ENCODE results near the gene KCNG3. TPM values are rescaled to one million over a fixed set of nuclear protein-coding genes. Genes with fewer than 3 reads are reported as not detected.

The KCNG3 gene
- total RNA-seq, 1 donor from 2014 or later: 0.18 TPM

GRCh38 chr2:42425697-42426096 is 68.1 kb downstream of the KCNG3 start:
- TF ChIP-seq CTCF (IDR thresholded peaks at IDR 0.05; ENCODE audit: unreplicated experiment): no peak
- DNase-seq (ENCODE audit: low spot score in 2 of 2, unreplicated experiment in 2 of 2): no peak
- Mint-ChIP-seq H3K9me3 (no peaks in the 10 kb centered on the region), H3K27me3 (ENCODE audit: low read depth) (peaks cover 16% of the 10 kb centered on the region), H3K4me3 (no peak overlapping the region), H3K4me1 (peaks cover 4% of the 10 kb centered on the region), H3K27ac (no peak overlapping the region), H3K36me3 (no peaks in the 10 kb centered on the region)

- TF ChIP-seq CTCF (IDR thresholded peaks at IDR 0.05; ENCODE audit: unreplicated experiment): no peak
- Mint-ChIP-seq H3K4me3 (no peak overlapping the region), H3K36me3 (no peaks in the 10 kb centered on the region), H3K27ac (no peak overlapping the region), H3K9me3 (no peaks in the 10 kb centered on the region), H3K4me1 (peaks cover 4% of the 10 kb centered on the region), H3K27me3 (ENCODE audit: low read depth) (peaks cover 16% of the 10 kb centered on the region)
- no peak for DNase-seq (ENCODE audit: low spot score in 2 of 2, unreplicated experiment in 2 of 2)
Observed at GRCh38 chr2:42424033-42424432, 69.7 kb downstream of the KCNG3 start.

DNA sequence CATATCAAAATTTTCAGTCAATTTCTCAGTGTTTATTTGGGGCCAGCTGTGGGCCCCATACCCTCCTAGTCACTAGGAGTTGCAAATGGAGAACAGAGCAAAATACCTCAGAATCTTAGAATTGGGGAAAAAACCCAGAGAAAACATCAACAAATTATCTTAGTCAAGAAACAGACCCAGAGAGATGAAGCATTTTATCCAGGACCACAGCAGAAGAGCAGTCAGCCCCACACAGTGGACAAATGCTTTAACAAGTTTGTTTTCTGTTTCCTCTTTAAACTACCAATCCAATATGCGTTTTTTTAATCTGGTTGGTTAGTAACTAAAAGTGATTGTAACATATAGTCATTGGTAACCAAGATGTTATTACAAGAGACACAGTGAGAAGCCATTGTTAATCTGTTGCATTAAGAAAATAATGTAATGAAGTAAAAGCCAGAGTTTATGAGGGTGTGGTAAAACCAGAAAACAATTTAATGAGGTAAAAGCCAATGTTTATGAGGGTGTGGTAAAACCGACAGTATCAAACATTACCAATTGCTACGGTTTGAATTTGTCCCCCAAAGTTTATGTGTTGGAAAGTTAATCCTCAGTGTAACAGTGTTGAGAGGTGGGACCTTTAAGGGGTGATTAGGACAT is 72.1 kb downstream of the KCNG3 start:
- H3K4me3 Mint-ChIP-seq: no peak overlapping the region
- TF ChIP-seq CTCF (IDR thresholded peaks at IDR 0.05; ENCODE audit: unreplicated experiment): no peak
- no peaks in the 10 kb centered on the region for H3K36me3 Mint-ChIP-seq
- H3K4me1 Mint-ChIP-seq: peaks cover 4% of the 10 kb centered on the region
- DNase-seq (ENCODE audit: low spot score in 2 of 2, unreplicated experiment in 2 of 2): no peak
- peaks cover 16% of the 10 kb centered on the region for H3K27me3 Mint-ChIP-seq (ENCODE audit: low read depth)
- H3K9me3 Mint-ChIP-seq: no peaks in the 10 kb centered on the region
- no peak overlapping the region for H3K27ac Mint-ChIP-seq

DNA sequence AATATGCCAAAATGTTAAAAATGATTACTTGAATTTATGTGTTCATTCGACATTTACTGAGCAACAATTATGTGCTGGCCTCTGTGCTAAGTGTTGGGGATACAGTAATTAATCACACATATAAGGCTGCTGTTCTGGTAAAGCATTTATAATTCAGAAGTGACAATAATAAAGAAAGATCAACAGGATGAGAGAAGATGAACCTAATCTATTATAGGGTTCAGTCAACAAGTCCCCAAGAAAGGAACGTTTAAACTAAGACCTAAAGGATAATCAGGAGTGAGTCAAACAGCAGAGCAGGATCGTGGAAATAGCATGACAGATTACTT is 72.7 kb downstream of the KCNG3 start:
- Mint-ChIP-seq H3K4me3 (no peak overlapping the region), H3K4me1 (peaks cover 4% of the 10 kb centered on the region), H3K27ac (no peak overlapping the region), H3K36me3 (no peaks in the 10 kb centered on the region), H3K27me3 (ENCODE audit: low read depth) (peaks cover 15% of the 10 kb centered on the region), H3K9me3 (no peaks in the 10 kb centered on the region)
- no peak for TF ChIP-seq CTCF (IDR thresholded peaks at IDR 0.05; ENCODE audit: unreplicated experiment)
- no peak for DNase-seq (ENCODE audit: low spot score in 2 of 2, unreplicated experiment in 2 of 2)

- no peak for TF ChIP-seq CTCF (IDR thresholded peaks at IDR 0.05; ENCODE audit: unreplicated experiment)
Observed at GRCh38 chr2:42414648-42415047, 79.1 kb downstream of the KCNG3 start.

GRCh38 chr2:42414158-42414557 is 79.6 kb downstream of the KCNG3 start:
- TF ChIP-seq CTCF (IDR thresholded peaks at IDR 0.05; ENCODE audit: unreplicated experiment): no peak
- Mint-ChIP-seq H3K36me3 (peaks cover 4% of the 10 kb centered on the region), H3K27me3 (ENCODE audit: low read depth) (no peaks in the 10 kb centered on the region), H3K4me1 (no peaks in the 10 kb centered on the region), H3K9me3 (peaks cover 15% of the 10 kb centered on the region), H3K27ac (no peak overlapping the region), H3K4me3 (no peak overlapping the region)
- no peak for DNase-seq (ENCODE audit: low spot score in 2 of 2, unreplicated experiment in 2 of 2)

More at GRCh38 chr2:42414648-42415047, 79.1 kb downstream of the KCNG3 start:
- no peak for DNase-seq (ENCODE audit: low spot score in 2 of 2, unreplicated experiment in 2 of 2)
- H3K4me3 Mint-ChIP-seq: no peak overlapping the region
- no peak overlapping the region for H3K27ac Mint-ChIP-seq
- H3K9me3 Mint-ChIP-seq: peaks cover 15% of the 10 kb centered on the region
- peaks cover 4% of the 10 kb centered on the region for H3K36me3 Mint-ChIP-seq
- H3K27me3 Mint-ChIP-seq (ENCODE audit: low read depth): no peaks in the 10 kb centered on the region
- H3K4me1 Mint-ChIP-seq: no peaks in the 10 kb centered on the region
